AG04450 (cell line): Measurements from ENCODE around the gene CAMSAP1. TPM values are rescaled to one million over a fixed set of nuclear protein-coding genes. Genes with fewer than 3 reads are reported as not detected.

ENCODE experiments used
- CTCF ChIA-PET: fragments of 300-600, 350-600 bp; formaldehyde crosslinking; extraction: SDS; loops from one replicate; lab custom pipeline; 2022; ENCODE audit warnings: antibody characterized with exemption, inconsistent platforms; lab: Charles Lee
- POLR2A ChIA-PET: fragments of 350-600 bp; formaldehyde crosslinking; extraction: SDS; loops from one replicate; lab custom pipeline; 2021; ENCODE audit warnings: antibody characterized with exemption, inconsistent platforms; lab: Yijun Ruan, JAX
- DNase-seq: peaks from one replicate; pipeline ENCODE4 v3.0.0-alpha.2; 2011; ENCODE audit warnings: low read depth, low spot score
- H3K27ac ChIP-seq: one replicate; pipeline ENCODE4 v1.5.1; 2012; ENCODE audit warnings: low read depth, low read length, control low read depth
- H3K27me3 ChIP-seq: one replicate; pipeline ENCODE4 v1.6.0; 2012; ENCODE audit warnings: low read length; ENCODE audit not compliant: control insufficient read depth, insufficient read depth
- H3K4me3 ChIP-seq: 2 replicates; pipeline ENCODE4 v1.5.1; 2011; ENCODE audit warnings: mild to moderate bottlenecking, low read depth, low read length, control low read depth
- H3K9me3 ChIP-seq: 2 replicates; pipeline ENCODE4 v1.5.1; 2012; ENCODE audit warnings: low read length; ENCODE audit not compliant: control insufficient read depth, insufficient read depth
- CTCF ChIP-seq: IDR thresholded peaks from 2 replicates; pipeline ENCODE4 v1.5.1; 2011; ENCODE audit warnings: low read depth, low read length, control low read depth, inconsistent platforms
- polyA plus RNA-seq: library from polyadenylated mRNA; depleted of rRNA; stranded (reverse); fragments of >200 nt; gene quantifications from 2 replicates; pipeline ENCODE4 v1.2.3, GENCODE V29; 2011

Gene CAMSAP1
- polyA plus RNA-seq, 1 experiment: 7.8 TPM

- DNase-seq: no peak
- ChIA-PET POLR2A (no interaction called here), CTCF (interaction anchor here (1.1 kb wide), 1 partner anchor 12 kb away, joined by 3 read pairs; no protein-coding TSS in a partner anchor)
- Histone ChIP-seq H3K4me3 (no peak overlapping the region), H3K27me3 (peaks cover 16% of the 10 kb centered on the region), H3K27ac (no peak overlapping the region), H3K9me3 (no peaks in the 10 kb centered on the region)
- TF ChIP-seq CTCF: no peak
These were observed 121.1 kb downstream of the CAMSAP1 start for GRCh38 chr9:135786146-135786690.

- POLR2A ChIA-PET: no interaction called here
- Histone ChIP-seq H3K4me3 (no peak overlapping the region), H3K9me3 (no peaks in the 10 kb centered on the region), H3K27me3 (peaks cover 16% of the 10 kb centered on the region), H3K27ac (no peak overlapping the region)
- TF ChIP-seq CTCF: no peak
- CTCF ChIA-PET: no interaction called here
- no peak for DNase-seq
These were observed 122.3 kb downstream of the CAMSAP1 start for GRCh38 chr9:135785013-135785575.

GRCh38 chr9:135783540-135784245 lies 123.7 kb downstream of the CAMSAP1 start:
- CTCF ChIA-PET: no interaction called here
- DNase-seq: no peak
- Histone ChIP-seq H3K27ac (no peak overlapping the region), H3K9me3 (no peaks in the 10 kb centered on the region; the same call in 1 of the 2 replicates), H3K4me3 (no peak overlapping the region), H3K27me3 (peaks cover 13% of the 10 kb centered on the region)
- POLR2A ChIA-PET: no interaction called here
- no peak; the same call in 1 of the 2 replicates for TF ChIP-seq CTCF

- Histone ChIP-seq H3K27ac (no peak overlapping the region), H3K4me3 (no peak overlapping the region), H3K27me3 (peaks cover 12% of the 10 kb centered on the region), H3K9me3 (no peaks in the 10 kb centered on the region; the same call in 1 of the 2 replicates)
- no peak for DNase-seq
- ChIA-PET CTCF (no interaction called here), POLR2A (no interaction called here)
- no peak for TF ChIP-seq CTCF
These were observed 124.4 kb downstream of the CAMSAP1 start for GRCh38 chr9:135782946-135783345.

GRCh38 chr9:135780626-135781025 lies 126.7 kb downstream of the CAMSAP1 start:
- H3K27ac ChIP-seq: no peak overlapping the region
- TF ChIP-seq CTCF: no peak
- H3K9me3 ChIP-seq: no peaks in the 10 kb centered on the region; the same call in 1 of the 2 replicates
- no peak for DNase-seq
- peaks cover 12% of the 10 kb centered on the region for H3K27me3 ChIP-seq
- CTCF ChIA-PET: no interaction called here
- POLR2A ChIA-PET: no interaction called here
- no peak overlapping the region for H3K4me3 ChIP-seq
